ENCODE measurements around the gene PLEK2.

GRCh38 chr14:67365476-67365875, 46.5 kb downstream of the PLEK2 start:
- TF ChIP-seq POLR2A (IDR thresholded peaks at IDR 0.05; ENCODE audit: low read length) (no peak), GATA1 (IDR thresholded peaks at IDR 0.05; ENCODE audit: low read depth, low read length) (no peak)
